DOHH2 (cell line): ENCODE data around the gene RC3H2.

ENCODE experiments used
- CTCF ChIP-seq: fragments of 200-600 bp; sonication (generic); IDR thresholded peaks from one replicate; pipeline ENCODE4 v1.5.1; 2014; ENCODE audit warnings: antibody characterized with exemption, mild to moderate bottlenecking, low read depth, low read length; ENCODE audit not compliant: poor library complexity, severe bottlenecking
- EZH2phosphoT487 ChIP-seq: fragments of 200-600 bp; sonication (generic); IDR thresholded peaks from 2 replicates; pipeline ENCODE4 v1.6.1; 2017; ENCODE audit warnings: borderline replicate concordance, mild to moderate bottlenecking, antibody characterized with exemption, low read length, moderate library complexity, mixed read lengths

- no peak for TF ChIP-seq CTCF
- TF ChIP-seq EZH2phosphoT487 = no peak
These were observed 84.7 kb downstream of the RC3H2 start for GRCh38 chr9:122820490-122820845.
